H1 (cell line): Measurements from ENCODE around the gene SP9.

Experiments
- CTCF ChIP-seq, 3 experiments: IDR thresholded peaks; 1 replicate in 2 of 3; 2 replicates in 1 of 3; pipeline versions ENCODE4 v1.5.1 to v1.6.1; 2011; ENCODE audit warnings: low read length in 3 of 3, mild to moderate bottlenecking in 3 of 3, inconsistent platforms in 2 of 3, low read depth in 1 of 3, moderate library complexity in 1 of 3; ENCODE audit not compliant: insufficient read depth in 1 of 3; ENCODE audit errors: control extremely low read depth in 1 of 3
- EZH2 ChIP-seq: fragments of 200-600 bp; sonication (generic); IDR thresholded peaks from 2 replicates; pipeline ENCODE4 v1.7.1; 2012; ENCODE audit warnings: low read depth, mild to moderate bottlenecking, moderate library complexity, low read length, inconsistent platforms; ENCODE audit not compliant: severe bottlenecking
- HDAC2 ChIP-seq, 2 experiments: fragments of 300-600 bp in 1 of 2; sonication (generic) in 1 of 2; IDR thresholded peaks; 2 replicates each; pipeline ENCODE4 v1.6.1; 2011 to 2012; ENCODE audit warnings: low read depth in 2 of 2, low read length in 2 of 2, mild to moderate bottlenecking in 2 of 2, moderate library complexity in 2 of 2, borderline replicate concordance in 1 of 2, inconsistent platforms in 1 of 2
- KDM1A ChIP-seq: fragments of 200-600, 300-600 bp; sonication (generic); IDR thresholded peaks from 2 replicates; pipeline ENCODE4 v1.7.1; 2016; ENCODE audit warnings: mild to moderate bottlenecking, low read length, borderline replicate concordance
- KDM4A ChIP-seq: IDR thresholded peaks from one replicate; pipeline ENCODE4 v1.7.1; 2012; ENCODE audit warnings: low read depth, mild to moderate bottlenecking, moderate library complexity, low read length, inconsistent platforms; ENCODE audit not compliant: severe bottlenecking
- MAX ChIP-seq: IDR thresholded peaks from 2 replicates; pipeline ENCODE4 v1.6.1; 2012; ENCODE audit warnings: inconsistent platforms
- NANOG ChIP-seq: IDR thresholded peaks from 2 replicates; pipeline ENCODE4 v1.6.1; 2011; ENCODE audit warnings: low read length, low read depth, mild to moderate bottlenecking, inconsistent platforms; ENCODE audit not compliant: insufficient read depth, poor library complexity, severe bottlenecking
- POLR2A ChIP-seq, 2 experiments: IDR thresholded peaks; 1 replicate in 1 of 2; 2 replicates in 1 of 2; pipeline ENCODE4 v1.6.1; 2011; ENCODE audit warnings: low read depth in 2 of 2, low read length in 2 of 2, mild to moderate bottlenecking in 2 of 2; ENCODE audit errors: control extremely low read depth in 1 of 2
- POLR2AphosphoS5 ChIP-seq: IDR thresholded peaks from 2 replicates; pipeline ENCODE4 v1.6.1; 2011; ENCODE audit warnings: low read depth, low read length
- SIN3A ChIP-seq, 2 experiments: IDR thresholded peaks in 1 of 2; conservative IDR thresholded peaks in 1 of 2; 2 replicates each; pipeline ENCODE4 v1.6.1; 2011 to 2012; ENCODE audit warnings: low read length in 2 of 2, improper control_type of control experiment in 1 of 2, low read depth in 1 of 2, mild to moderate bottlenecking in 1 of 2
- SP1 ChIP-seq: IDR thresholded peaks from 2 replicates; pipeline ENCODE4 v1.6.1; 2011; ENCODE audit warnings: low read depth, low read length

GRCh38 chr2:174342686-174343342 lies 8.1 kb downstream of the SP9 start:
- TF ChIP-seq POLR2AphosphoS5 (no peak), CTCF (IDR thresholded peaks at IDR 0.05; ENCODE audit: control extremely low read depth in 1 of 3, insufficient read depth in 1 of 3, low read depth in 1 of 3, low read length in 3 of 3) (no peak), NANOG (no peak), HDAC2 (IDR thresholded peaks at IDR 0.05; ENCODE audit: borderline replicate concordance in 1 of 2, low read depth in 2 of 2, low read length in 2 of 2) (no peak), MAX (no peak), KDM1A (no peak), SIN3A (conservative IDR thresholded peaks at IDR 0.05 in 1 of 2, IDR thresholded peaks at IDR 0.05 in 1 of 2; ENCODE audit: low read depth in 1 of 2, low read length in 2 of 2) (no peak), EZH2 (peak; percentile 15), POLR2A (IDR thresholded peaks at IDR 0.05; ENCODE audit: control extremely low read depth in 1 of 2, low read depth in 2 of 2, low read length in 2 of 2) (no peak), KDM4A (no peak), SP1 (no peak)
